Astrocyte (in vitro differentiated cells and primary cell): Measurements from ENCODE around the gene ADCY2.

Experiments used
- EZH2 ChIP-seq: IDR thresholded peaks from 2 replicates; pipeline ENCODE4 v1.6.1; 2012; ENCODE audit warnings: mild to moderate bottlenecking, low read length, inconsistent platforms; ENCODE audit not compliant: insufficient read depth
- TF ChIP-seq, protein P1 (sequence below): IDR thresholded peaks from 2 replicates; pipeline ENCODE4 v1.5.1; 2011; ENCODE audit warnings: low read depth, mild to moderate bottlenecking, inconsistent platforms, low read length, moderate library complexity; ENCODE audit not compliant: insufficient read depth

- TF ChIP-seq, protein P1, sequence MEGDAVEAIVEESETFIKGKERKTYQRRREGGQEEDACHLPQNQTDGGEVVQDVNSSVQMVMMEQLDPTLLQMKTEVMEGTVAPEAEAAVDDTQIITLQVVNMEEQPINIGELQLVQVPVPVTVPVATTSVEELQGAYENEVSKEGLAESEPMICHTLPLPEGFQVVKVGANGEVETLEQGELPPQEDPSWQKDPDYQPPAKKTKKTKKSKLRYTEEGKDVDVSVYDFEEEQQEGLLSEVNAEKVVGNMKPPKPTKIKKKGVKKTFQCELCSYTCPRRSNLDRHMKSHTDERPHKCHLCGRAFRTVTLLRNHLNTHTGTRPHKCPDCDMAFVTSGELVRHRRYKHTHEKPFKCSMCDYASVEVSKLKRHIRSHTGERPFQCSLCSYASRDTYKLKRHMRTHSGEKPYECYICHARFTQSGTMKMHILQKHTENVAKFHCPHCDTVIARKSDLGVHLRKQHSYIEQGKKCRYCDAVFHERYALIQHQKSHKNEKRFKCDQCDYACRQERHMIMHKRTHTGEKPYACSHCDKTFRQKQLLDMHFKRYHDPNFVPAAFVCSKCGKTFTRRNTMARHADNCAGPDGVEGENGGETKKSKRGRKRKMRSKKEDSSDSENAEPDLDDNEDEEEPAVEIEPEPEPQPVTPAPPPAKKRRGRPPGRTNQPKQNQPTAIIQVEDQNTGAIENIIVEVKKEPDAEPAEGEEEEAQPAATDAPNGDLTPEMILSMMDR: no peak
- no peak for TF ChIP-seq EZH2
Measured at GRCh38 chr5:7754490-7754889, 358.6 kb downstream of the ADCY2 start.
